Thyroid gland (tissue), 4 donors: ENCODE data around the gene OR51D1. TPM values are rescaled to one million over a fixed set of nuclear protein-coding genes. Genes with fewer than 3 reads are reported as not detected.

Experiments
- DNase-seq, 2 donors: peaks; one replicate each; pipeline ENCODE4 v3.0.0-alpha.2; 2019
- H3K27ac ChIP-seq, 3 donors: fragments of 200-600 bp; sonication (generic); 1 replicate in 2 of 3; 2 replicates in 1 of 3; pipeline ENCODE4 v1.5.1; 2016 to 2019; ENCODE audit warnings: mild to moderate bottlenecking in 1 of 3, moderate library complexity in 1 of 3
- H3K27me3 ChIP-seq: fragments of 200-600 bp; sonication (generic); one replicate; pipeline ENCODE4 v1.5.1; 2019
- H3K36me3 ChIP-seq, 2 donors: fragments of 200-600 bp; sonication (generic); one replicate each; pipeline ENCODE4 v1.5.1; 2016 to 2019
- H3K4me1 ChIP-seq, 2 donors: fragments of 200-600 bp; sonication (generic); one replicate each; pipeline ENCODE4 v1.5.1; 2017 to 2019
- H3K4me3 ChIP-seq, 3 donors: fragments of 200-600 bp; sonication (generic); replicated peaks in 1 of 3; 1 replicate in 2 of 3; 2 replicates in 1 of 3; pipeline ENCODE4 v1.5.1; 2016; ENCODE audit warnings: mild to moderate bottlenecking in 1 of 3
- H3K9me3 ChIP-seq: fragments of 200-600 bp; sonication (generic); one replicate; pipeline ENCODE4 v1.5.1; 2017
- POLR2A ChIP-seq, 2 donors: fragments of 450-650 bp; IDR thresholded peaks; one replicate each; pipeline ENCODE4 v1.6.1; 2017; ENCODE audit warnings: antibody characterized with exemption in 2 of 2, mild to moderate bottlenecking in 2 of 2, moderate library complexity in 1 of 2
- WGBS, 2 donors: methylation state at CpG; one replicate each; pipeline ENCODE4 v1.1.5; 2017; 5-methylcytosine and 5-hydroxymethylcytosine counted together
- intact Hi-C: fragments of 100-400 bp; cut with DNase I; formaldehyde crosslinking; loops from one replicate; pipeline ENCODE4 v1.15.1; 2023
- total RNA-seq, 4 donors: library from RNA; depleted of rRNA; stranded (reverse); fragments of >200 nt; gene quantifications; one replicate each; pipeline ENCODE4 v1.2.3, GENCODE V29; 2016
- TF ChIP-seq, protein P1 (sequence below), 6 experiments: fragments of 200-600 bp in 3 of 6; fragments of 450-650 bp in 3 of 6; sonication (generic) in 3 of 6; IDR thresholded peaks; one replicate each; pipeline ENCODE4 v1.5.1; 2016 to 2019; ENCODE audit warnings: antibody characterized with exemption in 6 of 6, mild to moderate bottlenecking in 2 of 6, inconsistent platforms in 1 of 6, moderate library complexity in 1 of 6

OR51D1 gene
- total RNA-seq, 4 donors from 2014 or later, result not detected

DNA sequence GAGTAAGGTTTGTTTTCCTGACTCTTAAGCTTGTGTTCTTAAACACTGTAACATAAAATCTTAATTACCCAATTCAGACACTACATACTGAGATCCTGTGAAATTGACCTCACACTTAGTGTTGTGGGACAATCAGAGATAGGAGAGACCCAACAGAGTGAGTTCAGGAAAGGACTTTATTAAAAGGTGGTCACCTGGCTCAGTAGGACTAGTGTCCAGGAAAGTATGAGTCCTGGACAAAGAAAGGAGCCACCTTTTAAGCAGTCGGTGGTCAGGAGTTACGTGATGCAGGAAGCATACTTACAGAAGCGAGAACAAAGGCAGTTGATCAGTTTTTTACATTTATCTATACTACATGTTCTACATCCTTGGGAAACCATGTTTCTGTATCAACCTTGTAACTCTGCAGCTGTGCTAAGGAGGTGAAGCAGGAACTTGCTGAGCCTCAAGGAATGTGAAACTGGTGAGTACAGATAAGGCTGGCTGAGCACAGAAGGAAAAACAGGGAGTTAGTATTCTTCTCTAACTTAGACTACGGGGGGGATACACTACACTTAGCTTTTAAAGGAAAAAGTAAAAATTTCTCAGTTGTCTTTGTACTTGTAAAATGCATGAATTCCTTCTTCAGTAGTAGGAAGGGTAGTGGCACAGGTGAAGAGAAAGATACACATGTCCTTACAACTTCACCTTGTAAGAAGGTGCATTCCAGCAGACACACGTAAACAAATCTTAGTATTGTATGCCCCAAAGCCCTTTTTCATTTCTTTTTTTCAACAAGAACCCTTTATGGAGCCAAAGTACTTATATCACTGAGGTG lies 21.6 kb downstream of the OR51D1 start:
- peak overlapping the region in 2 of 3 donors; percentile 25 to 50 for H3K27ac ChIP-seq
- H3K4me1 ChIP-seq, result peaks cover 0 to 6% of the 10 kb centered on the region in 2 donors
- no peaks in the 10 kb centered on the region for H3K36me3 ChIP-seq
- H3K27me3 ChIP-seq, result no peaks in the 10 kb centered on the region
- TF ChIP-seq, protein P1, sequence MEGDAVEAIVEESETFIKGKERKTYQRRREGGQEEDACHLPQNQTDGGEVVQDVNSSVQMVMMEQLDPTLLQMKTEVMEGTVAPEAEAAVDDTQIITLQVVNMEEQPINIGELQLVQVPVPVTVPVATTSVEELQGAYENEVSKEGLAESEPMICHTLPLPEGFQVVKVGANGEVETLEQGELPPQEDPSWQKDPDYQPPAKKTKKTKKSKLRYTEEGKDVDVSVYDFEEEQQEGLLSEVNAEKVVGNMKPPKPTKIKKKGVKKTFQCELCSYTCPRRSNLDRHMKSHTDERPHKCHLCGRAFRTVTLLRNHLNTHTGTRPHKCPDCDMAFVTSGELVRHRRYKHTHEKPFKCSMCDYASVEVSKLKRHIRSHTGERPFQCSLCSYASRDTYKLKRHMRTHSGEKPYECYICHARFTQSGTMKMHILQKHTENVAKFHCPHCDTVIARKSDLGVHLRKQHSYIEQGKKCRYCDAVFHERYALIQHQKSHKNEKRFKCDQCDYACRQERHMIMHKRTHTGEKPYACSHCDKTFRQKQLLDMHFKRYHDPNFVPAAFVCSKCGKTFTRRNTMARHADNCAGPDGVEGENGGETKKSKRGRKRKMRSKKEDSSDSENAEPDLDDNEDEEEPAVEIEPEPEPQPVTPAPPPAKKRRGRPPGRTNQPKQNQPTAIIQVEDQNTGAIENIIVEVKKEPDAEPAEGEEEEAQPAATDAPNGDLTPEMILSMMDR (IDR thresholded peaks at IDR 0.05), result no peak
- no peak for TF ChIP-seq POLR2A (IDR thresholded peaks at IDR 0.05)
- intact Hi-C loops, result no loop called here
- H3K4me3 ChIP-seq, result no peak overlapping the region
- no peaks in the 10 kb centered on the region for H3K9me3 ChIP-seq
- 48 to 59% methylated on average over 5 of the region's 5 CpGs for WGBS, 2 donors
- DNase-seq, result peak; percentile 10 to 29

DNA sequence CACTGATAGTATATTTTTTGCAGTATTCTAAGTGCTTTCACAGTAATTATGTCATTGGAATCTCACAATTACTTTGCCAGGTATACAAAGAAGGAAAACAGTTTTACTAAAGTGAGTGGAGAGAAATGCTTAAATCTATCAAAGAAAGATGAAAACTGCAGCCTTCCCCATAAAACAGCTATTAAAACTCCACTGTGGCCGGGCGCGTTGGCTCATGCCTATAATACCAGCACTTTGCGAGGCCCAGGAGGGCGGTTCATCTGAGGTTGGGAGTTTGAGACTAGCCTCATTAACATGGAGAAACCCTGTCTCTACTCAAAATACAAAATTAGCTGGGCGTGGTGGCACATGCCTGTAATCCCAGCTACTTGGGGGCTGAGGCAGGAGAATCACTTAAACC lies 25.6 kb downstream of the OR51D1 start:
- intact Hi-C loops, result no loop called here
- 95 to 98% methylated on average over 6 of the region's 6 CpGs for WGBS, 2 donors
- Histone ChIP-seq H3K27me3 (no peaks in the 10 kb centered on the region), H3K4me3 (no peak overlapping the region), H3K27ac (no peak overlapping the region), H3K36me3 (no peaks in the 10 kb centered on the region), H3K9me3 (no peaks in the 10 kb centered on the region), H3K4me1 (peaks cover 0 to 6% of the 10 kb centered on the region in 2 donors)
- TF ChIP-seq POLR2A (IDR thresholded peaks at IDR 0.05), result no peak
- TF ChIP-seq, protein P1 (IDR thresholded peaks at IDR 0.05), result no peak
- DNase-seq, result no peak

DNA sequence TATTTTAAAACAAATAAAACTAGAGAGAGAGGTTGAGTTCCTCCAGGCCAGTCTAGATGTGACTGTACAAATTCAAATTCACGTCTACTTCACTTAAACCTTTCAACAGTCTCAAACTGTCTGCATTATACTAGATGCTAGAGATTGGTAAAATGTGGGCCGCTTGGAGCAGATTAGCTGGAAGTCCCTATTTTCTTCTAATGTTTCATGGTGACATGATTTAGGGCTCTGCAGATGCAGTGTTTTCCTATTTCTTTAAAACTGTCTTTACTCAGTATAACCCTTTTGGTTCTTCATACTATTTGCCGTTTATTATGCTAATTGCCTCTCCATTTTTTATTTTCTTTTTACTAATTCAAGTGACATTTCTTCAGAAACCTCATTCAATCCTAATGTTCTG lies 26.9 kb downstream of the OR51D1 start:
- 84 to 92% methylated on average over 3 of the region's 3 CpGs for WGBS, 2 donors
- no peak for DNase-seq
- Histone ChIP-seq H3K4me3 (no peak overlapping the region), H3K27me3 (no peaks in the 10 kb centered on the region), H3K27ac (no peak overlapping the region), H3K36me3 (no peaks in the 10 kb centered on the region), H3K4me1 (no peaks in the 10 kb centered on the region), H3K9me3 (no peaks in the 10 kb centered on the region)
- intact Hi-C loops, result no loop called here
- TF ChIP-seq POLR2A (IDR thresholded peaks at IDR 0.05), result no peak
- TF ChIP-seq, protein P1 (IDR thresholded peaks at IDR 0.05), result no peak

DNA sequence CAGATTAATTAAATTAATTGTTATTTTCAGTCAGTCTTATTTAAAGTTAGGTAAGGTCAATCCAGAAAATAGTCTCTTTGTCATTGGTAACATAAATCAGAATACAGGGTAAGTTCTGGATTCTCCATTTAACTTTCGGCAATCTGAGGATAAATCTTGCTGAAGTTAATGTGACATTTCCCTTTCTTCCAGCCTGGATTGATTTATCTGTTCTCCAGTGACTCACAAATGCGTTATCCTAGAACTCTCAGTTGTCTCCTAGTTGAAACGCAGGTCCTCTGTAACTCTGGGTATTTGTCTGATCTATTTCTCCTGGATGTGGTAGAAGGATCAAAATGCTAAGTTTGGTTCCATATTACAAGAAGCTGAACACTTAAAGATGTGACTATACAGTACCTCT lies 27.5 kb downstream of the OR51D1 start:
- no peak for DNase-seq
- WGBS, 2 donors, result 87 to 92% methylated on average over 3 of the region's 3 CpGs
- Histone ChIP-seq H3K4me1 (no peaks in the 10 kb centered on the region), H3K36me3 (no peaks in the 10 kb centered on the region), H3K27me3 (no peaks in the 10 kb centered on the region), H3K9me3 (no peaks in the 10 kb centered on the region), H3K27ac (no peak overlapping the region), H3K4me3 (no peak overlapping the region)
- no peak for TF ChIP-seq POLR2A (IDR thresholded peaks at IDR 0.05)
- TF ChIP-seq, protein P1 (IDR thresholded peaks at IDR 0.05), result no peak
- intact Hi-C loops, result no loop called here

DNA sequence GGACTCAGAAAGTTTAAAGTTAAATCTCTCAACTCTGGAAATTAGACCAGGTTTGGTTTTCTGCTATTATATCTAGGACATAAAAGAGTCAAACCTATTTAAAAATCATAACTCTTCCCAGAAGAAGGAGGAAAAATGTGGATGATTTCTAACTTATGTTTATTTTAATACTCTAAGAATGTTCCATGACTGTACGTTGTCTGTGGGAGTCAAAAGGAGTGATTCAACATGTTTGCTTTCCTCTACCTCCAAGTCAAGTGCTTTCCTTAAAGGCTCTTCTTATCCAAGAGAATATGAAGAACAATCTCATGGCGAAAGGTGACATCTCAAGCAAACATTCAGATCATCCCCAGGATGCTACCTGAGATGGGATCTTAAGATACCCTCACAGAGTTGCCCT lies 28.1 kb downstream of the OR51D1 start:
- Histone ChIP-seq H3K4me3 (no peak overlapping the region), H3K9me3 (no peaks in the 10 kb centered on the region), H3K36me3 (no peaks in the 10 kb centered on the region), H3K27ac (no peak overlapping the region), H3K4me1 (no peaks in the 10 kb centered on the region), H3K27me3 (no peaks in the 10 kb centered on the region)
- TF ChIP-seq, protein P1 (IDR thresholded peaks at IDR 0.05), result no peak
- no peak for TF ChIP-seq POLR2A (IDR thresholded peaks at IDR 0.05)
- no peak for DNase-seq
- WGBS, 2 donors, result 73 to 82% methylated on average over 2 of the region's 2 CpGs
- intact Hi-C loops, result no loop called here
